ENCODE data around the gene RAB6B. TPM values are rescaled to one million over a fixed set of nuclear protein-coding genes. Genes with fewer than 3 reads are reported as not detected.

RAB6B gene
- total RNA-seq, 4 donors from 2014 or later: 0.53 to 1.2 (median 0.81) TPM

DNA sequence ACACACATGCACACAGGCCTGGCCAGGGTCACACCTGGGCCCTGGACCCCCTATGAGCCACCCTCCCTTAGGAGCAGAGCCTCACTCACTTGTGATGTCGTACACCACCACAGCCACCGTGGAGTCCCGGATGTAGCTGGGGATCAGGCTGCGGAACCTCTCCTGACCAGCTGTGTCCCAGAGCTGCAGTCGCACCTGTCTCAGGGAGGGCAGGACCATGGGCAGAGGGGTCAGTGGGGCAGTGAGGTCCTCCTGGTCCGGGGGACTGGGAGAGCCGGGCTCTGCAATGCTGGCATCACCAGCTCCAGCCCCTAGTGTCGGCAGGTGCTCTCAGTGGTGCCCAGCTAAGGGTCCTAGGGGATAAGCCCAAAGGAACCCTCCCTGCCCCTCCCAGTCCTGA is 54.5 kb downstream of the RAB6B start:
- TF ChIP-seq, protein P1, sequence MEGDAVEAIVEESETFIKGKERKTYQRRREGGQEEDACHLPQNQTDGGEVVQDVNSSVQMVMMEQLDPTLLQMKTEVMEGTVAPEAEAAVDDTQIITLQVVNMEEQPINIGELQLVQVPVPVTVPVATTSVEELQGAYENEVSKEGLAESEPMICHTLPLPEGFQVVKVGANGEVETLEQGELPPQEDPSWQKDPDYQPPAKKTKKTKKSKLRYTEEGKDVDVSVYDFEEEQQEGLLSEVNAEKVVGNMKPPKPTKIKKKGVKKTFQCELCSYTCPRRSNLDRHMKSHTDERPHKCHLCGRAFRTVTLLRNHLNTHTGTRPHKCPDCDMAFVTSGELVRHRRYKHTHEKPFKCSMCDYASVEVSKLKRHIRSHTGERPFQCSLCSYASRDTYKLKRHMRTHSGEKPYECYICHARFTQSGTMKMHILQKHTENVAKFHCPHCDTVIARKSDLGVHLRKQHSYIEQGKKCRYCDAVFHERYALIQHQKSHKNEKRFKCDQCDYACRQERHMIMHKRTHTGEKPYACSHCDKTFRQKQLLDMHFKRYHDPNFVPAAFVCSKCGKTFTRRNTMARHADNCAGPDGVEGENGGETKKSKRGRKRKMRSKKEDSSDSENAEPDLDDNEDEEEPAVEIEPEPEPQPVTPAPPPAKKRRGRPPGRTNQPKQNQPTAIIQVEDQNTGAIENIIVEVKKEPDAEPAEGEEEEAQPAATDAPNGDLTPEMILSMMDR (IDR thresholded peaks at IDR 0.05): no peak
- TF ChIP-seq POLR2A (IDR thresholded peaks at IDR 0.05): no peak
- Histone ChIP-seq H3K36me3 (no peaks in the 10 kb centered on the region), H3K4me1 (no peaks in the 10 kb centered on the region), H3K9me3 (no peaks in the 10 kb centered on the region), H3K4me3 (no peak overlapping the region), H3K27ac (no peak overlapping the region), H3K27me3 (no peaks in the 10 kb centered on the region)
- DNase-seq: no peak

DNA sequence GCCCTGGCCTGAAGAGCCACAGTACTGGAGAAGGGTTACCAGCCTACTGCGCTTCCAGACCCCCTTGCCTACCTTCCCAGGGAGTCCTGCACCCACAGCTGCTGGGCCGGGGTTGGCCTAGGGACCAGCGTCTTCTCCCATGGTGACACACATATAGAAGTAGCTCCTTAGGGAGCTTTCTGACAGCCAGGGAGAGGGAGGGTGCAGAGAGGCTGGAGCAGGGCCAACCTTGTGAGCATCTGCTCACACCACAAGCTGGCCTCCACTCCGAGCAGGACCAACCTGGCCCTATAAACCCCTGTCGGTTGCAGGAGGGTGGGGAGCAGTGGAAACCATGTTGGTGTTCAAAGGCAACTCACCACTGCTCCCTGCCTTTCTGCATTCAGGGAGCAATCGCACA is 54.9 kb downstream of the RAB6B start:
- Histone ChIP-seq H3K27ac (no peak overlapping the region), H3K9me3 (no peaks in the 10 kb centered on the region), H3K27me3 (no peaks in the 10 kb centered on the region), H3K4me1 (no peaks in the 10 kb centered on the region), H3K4me3 (no peak overlapping the region), H3K36me3 (no peaks in the 10 kb centered on the region)
- TF ChIP-seq POLR2A (IDR thresholded peaks at IDR 0.05): no peak
- no peak for DNase-seq

DNA sequence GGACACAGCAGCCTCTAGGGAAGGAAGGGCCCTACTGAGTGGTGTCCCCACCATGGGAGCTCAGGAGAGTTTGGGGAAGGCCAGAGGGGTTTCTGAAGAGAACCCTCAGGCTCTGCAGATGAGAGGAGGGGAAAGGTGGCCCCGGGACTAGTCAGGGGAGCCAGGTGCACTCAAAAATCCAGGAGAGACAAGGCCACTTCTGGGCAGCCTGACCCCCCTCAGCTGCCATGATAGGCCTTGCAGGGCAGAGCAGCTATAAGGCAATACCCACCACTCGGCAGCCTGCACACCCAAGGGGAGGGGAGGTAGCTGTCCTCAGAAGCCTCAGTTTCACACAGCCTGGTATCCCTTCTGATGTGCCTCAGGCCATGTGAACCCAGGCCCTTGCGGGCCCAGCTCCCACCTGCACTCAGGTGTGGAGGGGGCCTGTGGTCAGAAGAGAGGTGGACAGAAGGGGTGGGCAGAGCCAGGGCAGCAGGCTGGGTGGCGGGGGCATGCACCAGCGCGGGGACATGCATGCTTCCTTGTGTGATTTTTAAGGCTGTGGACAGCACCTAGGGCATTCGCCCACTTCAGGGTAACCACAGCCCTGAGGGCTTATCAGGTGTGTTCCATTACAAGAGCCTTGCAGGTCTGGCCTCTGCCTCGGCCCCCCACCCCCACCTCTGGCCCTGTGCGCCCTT is 55.5 kb downstream of the RAB6B start:
- H3K9me3 ChIP-seq: no peaks in the 10 kb centered on the region
- no peak for DNase-seq

DNA sequence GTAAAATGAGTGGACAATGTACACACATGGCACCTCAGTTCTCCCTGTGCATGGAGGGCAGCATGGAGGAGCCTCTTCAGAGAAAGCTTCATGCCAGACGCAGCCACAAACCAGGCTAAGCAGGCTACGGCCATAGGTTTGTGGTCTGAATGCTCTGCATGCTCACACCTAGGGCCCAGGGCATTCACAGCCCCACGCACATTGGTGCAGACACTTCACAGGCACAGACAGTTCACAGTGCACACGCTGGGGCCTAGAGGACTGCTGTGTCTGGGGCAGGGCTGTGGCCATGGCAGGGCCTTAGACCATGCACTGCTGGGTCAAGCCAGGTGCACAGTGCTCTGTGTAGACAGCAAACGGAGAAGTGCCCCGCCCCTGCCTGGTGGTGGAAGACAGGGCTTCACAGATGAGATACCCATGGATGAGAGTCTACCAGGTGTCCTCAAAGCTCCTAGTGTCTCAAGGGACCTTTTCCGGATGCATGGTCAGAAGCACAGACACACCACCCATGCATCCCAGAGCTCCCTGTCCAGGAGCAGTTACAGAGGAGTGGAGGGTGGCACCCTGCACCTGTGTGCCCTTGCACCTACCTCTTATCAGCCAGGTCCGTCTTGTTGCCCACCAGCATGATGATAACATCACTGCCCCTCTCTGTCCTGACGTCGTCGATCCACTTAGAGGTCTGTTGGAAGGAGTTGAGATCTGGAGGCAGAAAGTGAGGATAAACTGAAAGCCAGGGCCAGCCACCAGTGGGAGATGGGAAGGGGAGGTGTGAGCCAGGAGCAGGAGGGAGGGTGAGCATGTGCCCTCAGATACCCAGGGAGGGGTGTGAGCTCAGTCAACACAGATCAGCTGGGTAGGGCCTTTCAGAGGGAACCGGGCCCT is 56.5 kb downstream of the RAB6B start:
- Histone ChIP-seq H3K9me3 (no peaks in the 10 kb centered on the region), H3K4me1 (no peaks in the 10 kb centered on the region), H3K36me3 (no peaks in the 10 kb centered on the region), H3K4me3 (no peak overlapping the region), H3K27me3 (no peaks in the 10 kb centered on the region), H3K27ac (no peak overlapping the region)
- no peak for DNase-seq
- no peak for TF ChIP-seq POLR2A (IDR thresholded peaks at IDR 0.05)
- TF ChIP-seq, protein P1 (IDR thresholded peaks at IDR 0.05): no peak

More for the DNA sequence above, 55.5 kb downstream of the RAB6B start:
- Histone ChIP-seq H3K4me3 (no peak overlapping the region), H3K4me1 (no peaks in the 10 kb centered on the region), H3K36me3 (no peaks in the 10 kb centered on the region), H3K27me3 (no peaks in the 10 kb centered on the region), H3K27ac (no peak overlapping the region)
- TF ChIP-seq, protein P1 (IDR thresholded peaks at IDR 0.05): no peak
- no peak for TF ChIP-seq POLR2A (IDR thresholded peaks at IDR 0.05)

DNA sequence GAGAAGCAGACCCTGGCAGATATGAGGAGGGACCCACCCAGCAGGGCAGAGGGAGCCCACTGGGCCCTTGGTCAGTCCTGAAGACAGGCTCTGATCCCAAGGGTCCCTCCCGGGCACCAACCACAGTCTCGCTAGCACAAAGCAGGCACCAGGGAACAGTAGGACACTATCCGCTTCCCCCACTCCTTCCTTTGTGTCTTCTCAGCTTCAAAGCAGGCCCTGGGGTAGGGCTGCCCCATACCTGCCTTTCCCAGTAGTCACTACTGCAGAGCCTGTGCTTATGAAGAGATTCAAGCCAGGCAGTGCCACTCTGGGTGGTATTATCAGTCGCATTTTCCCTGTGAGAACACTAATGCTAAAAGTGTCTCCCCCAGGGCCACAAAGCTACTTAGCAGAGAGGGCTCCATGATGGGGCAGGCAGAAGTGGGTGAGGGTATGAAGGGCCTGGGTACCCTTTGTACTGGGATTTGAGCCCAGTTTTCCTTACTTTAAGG is 57.3 kb downstream of the RAB6B start:
- Histone ChIP-seq H3K27me3 (no peaks in the 10 kb centered on the region), H3K36me3 (no peaks in the 10 kb centered on the region), H3K4me1 (no peaks in the 10 kb centered on the region), H3K27ac (no peak overlapping the region), H3K4me3 (no peak overlapping the region), H3K9me3 (no peaks in the 10 kb centered on the region)
- TF ChIP-seq POLR2A (IDR thresholded peaks at IDR 0.05): no peak
- TF ChIP-seq, protein P1 (IDR thresholded peaks at IDR 0.05): no peak
- no peak for DNase-seq
